HepG2 (cell line): ENCODE measurements around the gene TMEM129. TPM values are rescaled to one million over a fixed set of nuclear protein-coding genes. Genes with fewer than 3 reads are reported as not detected.
A peak's percentile ranks its signal among the peaks of the same experiment; 100 is the strongest.

ENCODE experiments used
- AHR ChIP-seq: IDR thresholded peaks from 2 replicates; pipeline ENCODE4 v1.6.1; 2018; ENCODE audit warnings: missing genetic modification reagents, missing compliant biosample characterization
- FOXK2 ChIP-seq: fragments of 450-650 bp; IDR thresholded peaks from 2 replicates; pipeline ENCODE4 v1.6.1; 2016
- ISX ChIP-seq: sonication (generic); formaldehyde crosslinking; conservative IDR thresholded peaks from 2 replicates; pipeline ENCODE4 v1.5.0; 2020; ENCODE audit warnings: missing genetic modification reagents
- NFYC ChIP-seq: IDR thresholded peaks from 2 replicates; pipeline ENCODE4 v1.6.1; 2016; ENCODE audit warnings: missing genetic modification reagents, missing compliant biosample characterization
- PCBP1 ChIP-seq: fragments of 200-400 bp; formaldehyde crosslinking; IDR thresholded peaks from 2 replicates; pipeline ENCODE4 v1.6.1; 2017; ENCODE audit warnings: mild to moderate bottlenecking, low read depth, low read length, borderline replicate concordance
- SRSF4 ChIP-seq: fragments of 200-400 bp; formaldehyde crosslinking; IDR thresholded peaks from one replicate; pipeline ENCODE4 v1.6.1; 2018; ENCODE audit warnings: mild to moderate bottlenecking, low read depth, low read length, moderate library complexity; ENCODE audit not compliant: poor library complexity, severe bottlenecking
- SSRP1 ChIP-seq: IDR thresholded peaks from 2 replicates; pipeline ENCODE4 v1.6.1; 2016; ENCODE audit warnings: control low read depth
- ZFX ChIP-seq: sonication (generic); formaldehyde crosslinking; IDR thresholded peaks from 2 replicates; pipeline ENCODE4 v1.4.0; 2020; ENCODE audit warnings: mild to moderate bottlenecking, low read depth, missing genetic modification reagents, moderate library complexity
- ZNF234 ChIP-seq: sonication (generic); formaldehyde crosslinking; conservative IDR thresholded peaks from 2 replicates; pipeline ENCODE4 v1.5.1; 2020; ENCODE audit warnings: mild to moderate bottlenecking, missing genetic modification reagents
- ZNF335 ChIP-seq: sonication (generic); formaldehyde crosslinking; IDR thresholded peaks from 2 replicates; pipeline ENCODE4 v1.4.0; 2020; ENCODE audit warnings: missing genetic modification reagents
- ZNF337 ChIP-seq: sonication (generic); formaldehyde crosslinking; IDR thresholded peaks from 2 replicates; pipeline ENCODE4 v1.5.1; 2020; ENCODE audit warnings: missing genetic modification reagents, low read depth, mild to moderate bottlenecking, borderline replicate concordance
- ZNF33B ChIP-seq: sonication (generic); formaldehyde crosslinking; IDR thresholded peaks from 2 replicates; pipeline ENCODE4 v1.5.1; 2020; ENCODE audit warnings: mild to moderate bottlenecking, missing genetic modification reagents
- ZNF407 ChIP-seq: sonication (generic); formaldehyde crosslinking; IDR thresholded peaks from one replicate; pipeline ENCODE4 v1.5.1; 2020; ENCODE audit warnings: mild to moderate bottlenecking, missing genetic modification reagents; ENCODE audit errors: not compliant biosample characterization
- ZNF460 ChIP-seq: sonication (generic); formaldehyde crosslinking; IDR thresholded peaks from 2 replicates; pipeline ENCODE4 v1.5.1; 2020; ENCODE audit warnings: missing genetic modification reagents, mild to moderate bottlenecking, borderline replicate concordance
- ZNF572 ChIP-seq: sonication (generic); formaldehyde crosslinking; IDR thresholded peaks from 2 replicates; pipeline ENCODE4 v1.5.1; 2020; ENCODE audit warnings: mild to moderate bottlenecking, missing genetic modification reagents
- ZNF580 ChIP-seq: IDR thresholded peaks from 2 replicates; pipeline ENCODE4 v1.6.1; 2016; ENCODE audit warnings: low read depth, borderline replicate concordance
- ZNF607 ChIP-seq: sonication (generic); formaldehyde crosslinking; IDR thresholded peaks from 2 replicates; pipeline ENCODE4 v1.5.1; 2020; ENCODE audit warnings: missing genetic modification reagents, mild to moderate bottlenecking, borderline replicate concordance
- ZSCAN29 ChIP-seq: sonication (generic); formaldehyde crosslinking; conservative IDR thresholded peaks from 2 replicates; pipeline ENCODE4 v1.4.0; 2020; ENCODE audit warnings: mild to moderate bottlenecking, missing genetic modification reagents
- ZSCAN5A ChIP-seq: sonication (generic); formaldehyde crosslinking; IDR thresholded peaks from 2 replicates; pipeline ENCODE4 v1.8.0; 2022; ENCODE audit warnings: mild to moderate bottlenecking, missing genetic modification reagents, borderline replicate concordance
- polyA plus RNA-seq, 8 experiments: library from polyadenylated mRNA; depleted of rRNA in 3 of 8; stranded (reverse) in 7 of 8; unstranded in 1 of 8; fragments of >200 nt; fragmentation: Illumina TruSeq in 4 of 8; extraction: Trizol in 4 of 8; gene quantifications; 2 replicates each; pipeline versions ENCODE4 v1.2.1 to v1.2.3, GENCODE V29; 2011 to 2016; ENCODE audit warnings: low read depth in 4 of 8, missing spikeins in 1 of 8, mixed read lengths in 1 of 8; ENCODE audit not compliant: insufficient read depth in 1 of 8
- total RNA-seq, 5 experiments: library from RNA; depleted of rRNA; stranded (reverse); fragments of >200 nt; fragmentation: Illumina TruSeq; extraction: Trizol; gene quantifications; 2 replicates each; pipeline ENCODE4 v1.2.3, GENCODE V29; 2016; ENCODE audit warnings: low read depth in 1 of 5

TMEM129 gene
- total and polyA plus RNA-seq, 2 of the 13 experiments (the other 11 are each of a cell fraction or from before 2014, with no cell fraction given) = 19.0 to 25.8 TPM

- TF ChIP-seq ZNF572 (CRISPR knock-in tag) (no peak), ISX (CRISPR knock-in tag) (no peak), ZFX (CRISPR knock-in tag) (peak; percentile 91), ZSCAN29 (CRISPR knock-in tag) (no peak), FOXK2 (no peak), ZNF460 (CRISPR knock-in tag) (no peak), ZNF337 (no peak), ZNF234 (no peak), ZSCAN5A (CRISPR knock-in tag) (no peak), NFYC (CRISPR knock-in tag) (peak; percentile 84), ZNF607 (CRISPR knock-in tag) (no peak), ZNF580 (no peak; the same call in 1 of the 2 replicates), AHR (CRISPR knock-in tag) (0 out of 2 replicates have a peak, but pooled peaks have one; percentile 36), SSRP1 (no peak), ZNF335 (CRISPR knock-in tag) (no peak), ZNF33B (no peak), ZNF407 (CRISPR knock-in tag) (no peak), PCBP1 (0 out of 2 replicates have a peak, but pooled peaks have one; percentile 39), SRSF4 (no peak)
Measured at GRCh38 chr4:1721003-1721665, at the start of gene TMEM129, which contains the start of gene TACC3 (continued).
